Panc1 (cell line): Measurements from ENCODE around the gene GLIS1. TPM values are rescaled to one million over a fixed set of nuclear protein-coding genes. Genes with fewer than 3 reads are reported as not detected.

Source experiments
- ATAC-seq: fragments of 200-7000 bp; cut with Tn5 transposase; 2 replicates; pipeline ENCODE4 v1.9.1; 2020; ENCODE audit warnings: mild to moderate bottlenecking, moderate library complexity
- BruUV-seq: library from RNA; stranded (reverse); fragments of 400-500 nt; replicated peaks from 2 replicates; lab custom pipeline; 2021; lab: Mats Ljungman, UMichigan
- CTCF ChIA-PET: fragments of 300-600 bp; sonication (Branson Sonifier 250); formaldehyde crosslinking; loops from one replicate; lab custom pipeline; 2022; ENCODE audit warnings: antibody characterized with exemption; lab: Charles Lee
- POLR2A ChIA-PET: fragments of 300-600 bp; sonication (Branson Sonifier 250); formaldehyde crosslinking; loops from one replicate; lab custom pipeline; 2022; ENCODE audit warnings: antibody characterized with exemption; lab: Charles Lee
- DNase-seq: peaks from one replicate; pipeline ENCODE4 v3.0.0-alpha.2; 2010; ENCODE audit warnings: low read depth, low spot score
- H3K27ac ChIP-seq: 2 replicates; pipeline ENCODE4 v1.5.1; 2011; ENCODE audit warnings: mild to moderate bottlenecking, low read length, inconsistent platforms
- H3K27me3 ChIP-seq: fragments of 200-500 bp; sonication (Bioruptor generic); 2 replicates; pipeline ENCODE4 v1.6.0; 2014; ENCODE audit warnings: low read length, inconsistent platforms; ENCODE audit not compliant: control insufficient read depth, insufficient read depth
- H3K36me3 ChIP-seq: fragments of 200-500 bp; sonication (Bioruptor generic); 2 replicates; pipeline ENCODE4 v1.5.1; 2014; ENCODE audit warnings: inconsistent platforms, mild to moderate bottlenecking, low read length, moderate library complexity; ENCODE audit not compliant: control insufficient read depth, insufficient read depth
- H3K4me1 ChIP-seq: 2 replicates; pipeline ENCODE4 v1.5.1; 2011; ENCODE audit warnings: inconsistent platforms, mild to moderate bottlenecking, low read length, moderate library complexity; ENCODE audit not compliant: control insufficient read depth, insufficient read depth
- H3K4me3 ChIP-seq, 2 experiments: 2 replicates each; pipeline ENCODE4 v1.5.1; 2011 to 2012; ENCODE audit warnings: low read depth in 2 of 2, low read length in 2 of 2, mild to moderate bottlenecking in 2 of 2, inconsistent platforms in 1 of 2, moderate library complexity in 1 of 2
- H3K9me3 ChIP-seq: fragments of 200-500 bp; sonication (Bioruptor generic); 2 replicates; pipeline ENCODE4 v1.5.1; 2014; ENCODE audit warnings: low read depth, mild to moderate bottlenecking, inconsistent platforms, low read length, moderate library complexity; ENCODE audit not compliant: control insufficient read depth, insufficient read depth
- POLR2AphosphoS5 ChIP-seq: IDR thresholded peaks from 2 replicates; pipeline ENCODE4 v1.6.1; 2012; ENCODE audit warnings: mild to moderate bottlenecking, low read depth, low read length, moderate library complexity
- REST ChIP-seq, 2 experiments: IDR thresholded peaks; 2 replicates each; pipeline ENCODE4 v1.6.1; 2011 to 2012; ENCODE audit warnings: low read depth in 2 of 2, control low read depth in 1 of 2, low read length in 1 of 2, mild to moderate bottlenecking in 1 of 2, moderate library complexity in 1 of 2; ENCODE audit not compliant: insufficient read depth in 1 of 2
- SIN3A ChIP-seq: IDR thresholded peaks from 2 replicates; pipeline ENCODE4 v1.6.1; 2012; ENCODE audit warnings: low read depth, mild to moderate bottlenecking, low read length, moderate library complexity, borderline replicate concordance; ENCODE audit not compliant: insufficient read depth
- TCF7L2 ChIP-seq: IDR thresholded peaks from 2 replicates; pipeline ENCODE4 v1.6.1; 2011; ENCODE audit warnings: mild to moderate bottlenecking, low read depth, low read length, inconsistent platforms
- in situ Hi-C: cut with HindIII; loops from 2 replicates; pipeline ENCODE4 v1.10.0; 2016; ENCODE audit warnings: low sequenced_read_pairs, low pct_unique_long_range_greater_than_20kb
- intact Hi-C: fragments of 100-400 bp; cut with micrococcal nuclease; formaldehyde crosslinking; loops from one replicate; pipeline ENCODE4 v1.10.0; 2022; ENCODE audit not compliant: unreplicated experiment
- total RNA-seq: library from RNA; stranded (reverse); gene quantifications from one replicate; pipeline ENCODE4 v1.2.1, GENCODE V29; 2021; ENCODE audit not compliant: unreplicated experiment
- TF ChIP-seq, protein P1 (sequence below): fragments of 450-650 bp; IDR thresholded peaks from 2 replicates; pipeline ENCODE4 v1.5.1; 2017; ENCODE audit warnings: mild to moderate bottlenecking

Gene GLIS1
- total RNA-seq, 1 experiment from 2014 or later: 0.28 TPM

- Histone ChIP-seq H3K27me3 (no peaks in the 10 kb centered on the region; the same call in 1 of the 2 replicates), H3K4me1 (no peaks in the 10 kb centered on the region), H3K4me3 (no peak overlapping the region), H3K36me3 (no peaks in the 10 kb centered on the region), H3K27ac (no peak overlapping the region), H3K9me3 (no peaks in the 10 kb centered on the region)
- no TSS peak for BruUV-seq
- POLR2A ChIA-PET: no interaction called here
- DNase-seq: no peak
- ATAC-seq: peak; percentile 54
- in situ Hi-C loops: no loop called here
- intact Hi-C loops: no loop called here
- TF ChIP-seq POLR2AphosphoS5 (no peak), SIN3A (no peak)
- CTCF ChIA-PET: interaction anchor here (0.5 kb wide), 1 partner anchor 94 kb away, joined by 3 read pairs; no protein-coding TSS in a partner anchor
These were observed 146.4 kb downstream of the GLIS1 start for GRCh38 chr1:53592521-53592982.

GRCh38 chr1:53591924-53592323, 147.0 kb downstream of the GLIS1 start:
- ATAC-seq (no peak), DNase-seq (no peak)
- Histone ChIP-seq H3K9me3 (no peaks in the 10 kb centered on the region), H3K4me1 (no peaks in the 10 kb centered on the region), H3K27me3 (no peaks in the 10 kb centered on the region; the same call in 1 of the 2 replicates), H3K4me3 (no peak overlapping the region), H3K36me3 (no peaks in the 10 kb centered on the region), H3K27ac (no peak overlapping the region)
- ChIA-PET POLR2A (no interaction called here), CTCF (no interaction called here)
- intact Hi-C loops (no loop called here), in situ Hi-C loops (no loop called here)
- BruUV-seq: no TSS peak
- no peak for TF ChIP-seq POLR2AphosphoS5
- TF ChIP-seq, protein P1, sequence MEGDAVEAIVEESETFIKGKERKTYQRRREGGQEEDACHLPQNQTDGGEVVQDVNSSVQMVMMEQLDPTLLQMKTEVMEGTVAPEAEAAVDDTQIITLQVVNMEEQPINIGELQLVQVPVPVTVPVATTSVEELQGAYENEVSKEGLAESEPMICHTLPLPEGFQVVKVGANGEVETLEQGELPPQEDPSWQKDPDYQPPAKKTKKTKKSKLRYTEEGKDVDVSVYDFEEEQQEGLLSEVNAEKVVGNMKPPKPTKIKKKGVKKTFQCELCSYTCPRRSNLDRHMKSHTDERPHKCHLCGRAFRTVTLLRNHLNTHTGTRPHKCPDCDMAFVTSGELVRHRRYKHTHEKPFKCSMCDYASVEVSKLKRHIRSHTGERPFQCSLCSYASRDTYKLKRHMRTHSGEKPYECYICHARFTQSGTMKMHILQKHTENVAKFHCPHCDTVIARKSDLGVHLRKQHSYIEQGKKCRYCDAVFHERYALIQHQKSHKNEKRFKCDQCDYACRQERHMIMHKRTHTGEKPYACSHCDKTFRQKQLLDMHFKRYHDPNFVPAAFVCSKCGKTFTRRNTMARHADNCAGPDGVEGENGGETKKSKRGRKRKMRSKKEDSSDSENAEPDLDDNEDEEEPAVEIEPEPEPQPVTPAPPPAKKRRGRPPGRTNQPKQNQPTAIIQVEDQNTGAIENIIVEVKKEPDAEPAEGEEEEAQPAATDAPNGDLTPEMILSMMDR: no peak
- TF ChIP-seq SIN3A: no peak
- TF ChIP-seq TCF7L2: no peak
- TF ChIP-seq REST (IDR thresholded peaks at IDR 0.05; ENCODE audit: insufficient read depth in 1 of 2, low read depth in 2 of 2, low read length in 1 of 2): no peak
